Dermis microvascular lymphatic vessel endothelial cell (primary cell): ENCODE results near the gene PIF1. TPM values are rescaled to one million over a fixed set of nuclear protein-coding genes. Genes with fewer than 3 reads are reported as not detected.
A peak's percentile ranks its signal among the peaks of the same experiment; 100 is the strongest.

Source experiments
- DNase-seq, 2 donors: peaks; one replicate each; pipeline versions ENCODE4 v3.0.0 to v3.0.0-alpha.2; 2010; ENCODE audit warnings: low read depth in 2 of 2
- total RNA-seq: library from RNA; depleted of rRNA; stranded (reverse); fragments of >200 nt; gene quantifications from 2 replicates; pipeline ENCODE4 v1.2.1, GENCODE V29; 2014

PIF1 gene
- total RNA-seq, 1 donor from 2014 or later, result 9.0 TPM

DNA sequence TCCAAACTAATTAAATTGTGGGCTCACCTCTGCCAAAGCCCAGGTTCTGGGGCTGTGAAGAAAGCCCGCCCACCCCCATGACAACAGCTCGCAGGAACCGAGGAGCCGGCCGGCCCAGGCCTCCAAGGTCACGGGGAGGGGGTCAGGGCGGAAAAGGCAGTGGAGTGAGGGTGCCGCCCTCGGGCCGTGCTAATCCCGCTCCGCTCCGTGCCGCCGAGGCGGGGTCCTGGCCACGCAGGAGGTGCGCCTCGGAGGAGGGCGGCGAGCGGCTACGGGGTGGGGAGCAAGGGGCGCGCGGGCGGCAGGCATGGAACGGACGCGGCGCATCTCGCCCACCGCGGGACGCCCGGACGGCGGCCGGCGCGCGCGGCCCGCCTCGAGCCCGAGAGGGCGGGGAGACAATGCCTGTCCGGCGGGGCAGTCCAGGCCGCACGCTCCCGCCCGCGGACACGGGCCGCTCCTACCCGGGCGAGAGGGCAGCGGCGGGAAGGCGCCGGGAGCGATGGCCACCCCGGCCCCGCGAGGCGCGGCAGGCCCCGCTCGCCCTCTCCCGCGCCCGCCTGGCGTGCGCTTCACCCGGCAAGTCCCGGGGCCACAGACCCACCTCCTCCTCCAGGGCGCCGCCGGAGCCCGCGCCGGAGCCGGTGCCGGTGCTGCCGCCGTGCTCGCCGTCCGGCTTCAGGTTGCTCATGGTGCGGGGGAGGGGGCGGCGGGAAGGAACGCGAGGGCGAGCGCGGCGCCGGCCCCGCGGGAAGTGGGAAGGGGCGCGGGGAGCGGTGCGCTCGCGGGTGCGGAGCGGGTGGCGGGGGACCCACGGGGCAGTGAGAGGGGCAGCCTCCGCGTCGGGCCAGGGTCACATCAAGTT is 50.6 kb downstream of the PIF1 start:
- peak in 1 of 2 donors; percentile 16 for DNase-seq

DNA sequence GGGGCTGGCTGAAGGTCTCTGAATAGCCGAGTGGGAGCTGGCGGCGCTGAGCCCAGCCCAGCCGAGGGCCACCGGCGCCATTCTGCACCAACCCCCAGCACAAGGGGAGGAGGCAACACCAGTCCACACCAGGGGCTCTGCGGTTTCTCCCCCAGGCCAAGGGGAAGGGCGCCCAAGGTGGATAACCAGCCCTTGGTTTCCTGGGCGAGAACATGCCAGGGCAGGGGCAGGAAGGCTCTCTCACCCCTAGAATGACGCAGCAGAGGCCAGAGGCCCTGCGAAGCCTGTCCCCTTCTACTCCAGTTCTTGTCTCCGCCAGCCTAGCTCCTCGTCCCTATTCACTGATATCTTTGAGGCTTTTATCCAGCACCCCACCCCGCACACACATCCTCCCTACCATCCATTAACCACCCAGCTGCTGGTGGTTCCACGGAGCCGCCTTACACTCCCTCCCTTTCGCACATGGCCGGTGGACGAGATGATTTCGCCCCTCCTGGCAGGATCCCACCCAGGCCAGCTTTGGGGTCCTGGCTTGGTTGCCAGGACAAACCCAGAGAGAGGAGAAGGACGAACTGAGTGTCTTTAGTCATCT is 51.3 kb downstream of the PIF1 start:
- DNase-seq, result no peak

DNA sequence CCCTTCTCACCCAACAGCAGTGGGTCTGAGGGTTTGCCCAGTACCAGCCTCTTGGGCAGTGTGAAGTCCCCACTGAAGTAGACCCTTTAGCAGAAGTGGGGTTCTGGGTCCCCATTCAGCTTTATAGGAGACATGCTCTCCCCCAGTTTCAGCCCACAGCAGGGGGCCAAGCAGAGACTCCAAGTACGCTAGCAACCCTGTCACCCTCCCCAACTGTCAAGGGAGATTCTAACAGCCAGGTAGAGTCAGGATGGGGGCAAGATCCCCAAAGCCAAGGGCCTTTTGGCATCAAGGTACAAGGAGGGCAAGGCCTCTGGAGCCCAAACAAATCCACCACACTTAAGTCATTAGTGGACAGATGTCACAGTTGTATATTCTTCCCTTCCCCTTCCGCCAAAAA is 51.8 kb downstream of the PIF1 start:
- DNase-seq, result no peak

DNA sequence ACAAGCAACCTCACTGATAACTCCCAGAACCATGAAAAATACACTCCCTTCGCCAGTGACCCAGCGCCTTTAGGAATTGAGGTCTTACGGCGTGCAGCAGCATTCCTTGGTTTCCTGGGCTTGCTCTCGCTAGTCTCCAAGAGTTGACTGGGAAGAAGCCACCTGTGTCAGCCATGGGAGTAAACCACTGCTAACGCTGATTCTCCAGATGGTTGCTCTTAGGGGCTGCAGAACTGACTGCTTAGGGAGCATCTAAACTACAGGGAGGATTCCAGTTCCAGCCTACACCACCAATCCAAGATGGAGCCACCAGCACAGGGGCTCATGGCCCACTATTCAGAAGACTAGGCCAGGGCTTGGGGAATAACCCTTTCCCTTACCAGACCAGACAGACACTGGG is 52.5 kb downstream of the PIF1 start:
- no peak for DNase-seq

DNA sequence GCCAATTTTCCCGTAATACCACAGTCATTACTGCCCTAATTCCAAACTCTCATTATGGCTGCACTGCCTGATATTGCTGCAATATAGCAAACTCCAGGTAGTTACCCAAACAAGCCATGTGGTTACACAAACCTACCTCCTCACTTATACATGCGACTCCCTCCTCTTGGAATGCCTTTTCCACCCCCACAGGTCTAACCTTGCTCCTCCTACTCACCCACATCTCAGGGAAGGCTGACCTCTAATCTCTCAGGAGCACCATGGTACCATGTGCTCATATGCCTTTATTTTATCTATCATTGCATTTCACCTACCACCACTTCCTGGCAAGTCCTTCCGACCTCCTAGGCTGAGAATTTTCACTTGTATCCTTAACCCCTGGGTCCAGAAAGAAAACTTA is 53.0 kb downstream of the PIF1 start:
- DNase-seq, result no peak

DNA sequence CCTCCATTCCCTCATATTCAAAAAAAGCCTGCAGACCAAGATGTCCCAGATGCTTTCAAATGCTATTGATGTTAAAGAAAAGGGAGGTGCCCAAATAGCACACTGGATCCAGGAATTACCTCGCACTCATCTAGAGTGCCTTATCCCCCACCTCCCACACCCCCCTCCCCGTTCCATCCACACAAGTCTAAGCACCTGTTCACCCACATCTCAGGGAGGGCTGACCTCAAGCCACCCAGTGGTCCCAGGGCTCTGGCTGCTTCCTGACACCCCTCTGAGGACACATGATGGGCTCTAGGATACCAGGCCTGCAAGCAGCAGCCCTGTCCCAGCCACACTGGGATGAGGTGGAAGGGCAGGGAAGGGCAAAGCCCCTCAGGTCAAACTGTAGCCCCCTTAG is 54.8 kb downstream of the PIF1 start:
- no peak for DNase-seq

DNA sequence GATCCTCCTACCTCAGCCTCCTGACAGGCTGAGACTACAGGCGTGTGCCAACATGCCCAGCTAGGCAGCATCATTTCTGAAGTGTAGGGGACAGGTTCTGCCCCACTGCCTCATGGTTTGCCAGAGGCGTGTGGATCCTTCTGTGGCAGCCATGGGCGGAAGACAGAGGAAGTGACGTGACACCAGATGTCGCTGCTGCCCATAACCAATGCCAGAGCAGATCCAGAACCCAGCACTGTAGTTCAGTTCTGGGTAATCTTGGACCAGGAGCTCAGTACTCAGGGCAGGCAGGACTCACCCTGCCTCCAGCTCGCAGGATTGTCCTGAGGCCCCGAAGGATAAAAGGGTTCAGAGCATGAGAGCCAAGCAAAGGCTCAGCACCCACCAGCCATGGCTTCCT is 58.2 kb downstream of the PIF1 start:
- DNase-seq, result no peak

DNA sequence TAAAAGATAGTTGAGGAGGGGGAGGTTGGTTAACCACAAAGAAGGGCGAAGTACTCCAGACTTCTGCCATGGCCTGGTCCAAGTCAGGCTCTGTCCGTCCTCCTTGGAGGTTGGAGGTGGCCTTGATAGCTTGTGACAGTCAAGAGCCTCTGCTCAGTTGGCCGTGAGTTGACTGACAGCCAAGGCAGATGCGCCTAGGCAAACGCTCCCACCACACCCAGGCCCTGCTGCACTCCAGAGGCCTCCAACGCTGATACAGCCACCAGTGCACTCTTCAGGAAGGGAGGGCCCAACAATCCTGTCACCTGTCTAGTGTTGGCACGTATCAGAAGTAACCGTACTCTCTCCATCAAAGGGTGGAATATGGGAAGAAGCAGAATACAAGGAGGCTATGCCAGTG is 59.4 kb downstream of the PIF1 start:
- no peak for DNase-seq

Other genes with a start within 250 kb of the PIF1 start
- gene RBPMS2, start 50.1 kb downstream of the PIF1 start, total RNA-seq, result under 0.01 and 0.25 TPM in 2 replicates
- gene PLEKHO2, start 16.3 kb upstream of the PIF1 start, total RNA-seq, result 57.4 and 112 TPM in 2 replicates
- 6.0 and 11.8 TPM in 2 replicates for gene ANKDD1A, start 86.3 kb upstream of the PIF1 start, total RNA-seq
- gene SPG21, start 164.3 kb upstream of the PIF1 start, total RNA-seq, result 52.0 and 80.7 TPM in 2 replicates
- 12.7 and 17.1 TPM in 2 replicates for gene MTFMT, start 204.0 kb upstream of the PIF1 start, total RNA-seq
- gene SLC51B, start 219.7 kb upstream of the PIF1 start, total RNA-seq, result not detected in 2 replicates
- not detected in 2 replicates for gene RASL12, start 242.3 kb upstream of the PIF1 start, total RNA-seq